IPS-18c (cell line): ENCODE results near the gene SLC25A22.

Experiments used
- H3K4me3 ChIP-seq: 2 replicates; pipeline ENCODE4 v1.7.0; 2013; ENCODE audit warnings: low read depth, mild to moderate bottlenecking, low read length, moderate library complexity; ENCODE audit not compliant: insufficient read depth
- H3K9me3 ChIP-seq: one replicate; pipeline ENCODE4 v1.6.1; 2013; ENCODE audit warnings: mild to moderate bottlenecking, low read length, moderate library complexity; ENCODE audit not compliant: control insufficient read depth, insufficient read depth

Gene SLC25A22

DNA sequence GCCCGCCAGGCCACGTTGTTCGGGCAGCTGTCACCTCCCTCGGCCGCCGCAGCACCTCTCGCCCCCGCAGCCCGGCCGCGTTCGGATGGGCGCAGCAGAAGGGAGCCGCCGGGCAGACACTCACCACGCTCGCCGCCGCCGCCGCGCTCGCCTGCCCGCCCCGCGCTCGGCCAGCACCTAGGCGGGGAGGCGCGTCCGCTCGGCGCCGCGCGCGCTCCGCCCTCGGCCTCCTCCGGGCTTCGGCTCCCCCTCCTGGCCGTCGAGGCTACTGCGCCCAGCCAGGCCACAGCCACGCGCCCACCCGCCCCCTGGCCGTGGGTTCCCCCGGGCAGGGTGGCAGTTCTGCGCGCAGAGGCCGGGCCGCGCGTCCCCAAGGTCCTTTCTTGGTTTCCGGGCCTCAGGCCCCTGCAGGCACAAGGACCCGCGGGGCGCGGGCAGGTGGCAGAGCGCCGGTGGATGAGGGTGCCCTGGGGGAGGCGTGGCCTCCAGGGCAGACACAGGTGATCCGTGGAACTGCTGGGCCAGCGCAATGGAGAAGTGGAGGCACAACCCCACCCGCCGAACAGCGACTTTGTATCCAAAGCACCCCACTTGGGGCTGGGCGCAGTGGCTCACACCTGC is at the start of gene SLC25A22:
TSS of gene SLC25A22 (minus strand) at position 189 of the 621 bp plus-strand sequence. CDS start 3,275 bp downstream, outside the sequence.
- H3K4me3 ChIP-seq = peak within 1 kb of the TSS; percentile 86
- no peaks in the 10 kb centered on the region for H3K9me3 ChIP-seq

DNA sequence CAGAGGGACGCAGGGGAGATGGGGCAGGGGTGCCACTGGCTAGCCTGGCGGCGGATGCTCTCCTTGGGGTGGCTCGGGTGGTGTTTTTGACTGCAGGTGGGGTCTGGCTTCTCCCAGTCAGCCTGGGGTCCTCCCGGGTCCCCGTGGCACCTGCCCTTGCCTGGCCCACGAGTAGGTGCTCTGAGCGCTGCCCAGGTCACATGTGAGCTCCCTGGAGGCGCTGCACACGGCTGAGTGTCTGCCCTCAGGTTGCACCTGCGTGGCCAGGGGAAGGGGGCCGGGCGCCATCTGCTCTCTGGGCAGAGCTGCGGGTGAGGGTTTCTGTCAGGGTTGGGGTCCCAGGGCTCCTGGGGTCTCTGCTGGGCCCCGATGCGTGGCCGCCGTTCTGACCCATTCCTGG is 49.8 kb upstream of the SLC25A22 start:
- Histone ChIP-seq H3K9me3 (no peaks in the 10 kb centered on the region), H3K4me3 (no peak overlapping the region)

DNA sequence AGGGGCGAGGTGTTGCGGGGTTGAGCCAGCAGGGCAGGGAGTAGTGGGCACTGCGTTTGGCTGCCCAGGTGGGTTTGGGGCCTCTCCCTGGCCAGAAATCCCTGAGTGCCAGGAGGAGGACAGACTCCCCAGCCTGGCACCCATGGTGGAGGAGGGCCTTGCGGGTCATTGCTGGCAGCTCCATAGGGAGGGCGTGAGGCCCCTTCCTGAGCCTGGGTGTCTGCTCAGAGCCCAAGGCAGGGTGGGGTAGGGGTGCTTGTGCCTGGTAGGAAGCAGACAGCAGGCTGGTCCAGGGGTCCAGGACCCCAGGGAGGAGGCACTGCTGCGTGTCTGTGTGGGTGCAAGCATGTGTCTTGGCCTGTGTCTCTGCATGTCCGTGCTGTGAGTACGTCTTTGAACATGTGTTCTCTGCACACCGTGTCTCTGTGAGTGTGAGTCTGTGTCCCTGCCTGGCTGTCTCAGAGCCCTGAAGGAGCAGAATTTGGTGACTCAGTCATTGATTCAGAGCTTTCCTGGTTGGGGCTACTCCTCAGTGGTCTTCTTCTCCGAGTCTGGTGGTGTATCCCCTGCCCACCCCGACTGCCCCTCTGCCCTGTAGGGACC is 48.5 kb upstream of the SLC25A22 start:
- Histone ChIP-seq H3K4me3 (no peak overlapping the region), H3K9me3 (no peaks in the 10 kb centered on the region)

DNA sequence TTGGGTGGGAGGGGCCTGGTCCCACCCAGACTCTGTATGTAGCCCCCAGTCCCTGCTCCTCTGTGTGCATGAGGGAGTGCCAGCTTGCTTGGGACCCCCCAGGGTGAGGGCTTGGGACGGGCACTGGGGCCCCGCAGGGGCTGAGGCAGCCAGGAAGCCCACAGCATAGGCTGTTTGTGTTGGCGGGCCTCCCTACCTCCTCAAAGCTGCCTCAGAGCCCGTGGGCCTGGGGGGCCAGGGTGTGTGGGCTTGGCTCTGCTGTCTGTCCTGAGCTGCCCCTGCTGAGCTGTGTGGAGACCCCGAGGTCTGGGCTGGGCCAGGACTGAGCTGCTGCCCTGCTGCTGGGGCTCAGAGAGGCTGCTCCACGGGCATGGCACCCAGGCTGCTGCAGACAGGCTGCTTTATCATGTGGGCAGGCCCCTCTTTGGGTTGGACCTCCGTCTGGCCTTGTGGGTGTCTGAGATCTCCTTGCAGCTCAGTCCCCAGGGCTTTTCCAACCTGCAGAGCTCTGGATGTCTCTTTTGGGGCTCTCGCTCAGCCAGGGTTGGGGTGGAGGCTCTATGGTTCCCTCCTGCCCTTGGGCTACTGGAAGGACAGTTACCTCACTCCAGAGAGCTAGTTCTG is 47.9 kb upstream of the SLC25A22 start:
- no peaks in the 10 kb centered on the region for H3K9me3 ChIP-seq

DNA sequence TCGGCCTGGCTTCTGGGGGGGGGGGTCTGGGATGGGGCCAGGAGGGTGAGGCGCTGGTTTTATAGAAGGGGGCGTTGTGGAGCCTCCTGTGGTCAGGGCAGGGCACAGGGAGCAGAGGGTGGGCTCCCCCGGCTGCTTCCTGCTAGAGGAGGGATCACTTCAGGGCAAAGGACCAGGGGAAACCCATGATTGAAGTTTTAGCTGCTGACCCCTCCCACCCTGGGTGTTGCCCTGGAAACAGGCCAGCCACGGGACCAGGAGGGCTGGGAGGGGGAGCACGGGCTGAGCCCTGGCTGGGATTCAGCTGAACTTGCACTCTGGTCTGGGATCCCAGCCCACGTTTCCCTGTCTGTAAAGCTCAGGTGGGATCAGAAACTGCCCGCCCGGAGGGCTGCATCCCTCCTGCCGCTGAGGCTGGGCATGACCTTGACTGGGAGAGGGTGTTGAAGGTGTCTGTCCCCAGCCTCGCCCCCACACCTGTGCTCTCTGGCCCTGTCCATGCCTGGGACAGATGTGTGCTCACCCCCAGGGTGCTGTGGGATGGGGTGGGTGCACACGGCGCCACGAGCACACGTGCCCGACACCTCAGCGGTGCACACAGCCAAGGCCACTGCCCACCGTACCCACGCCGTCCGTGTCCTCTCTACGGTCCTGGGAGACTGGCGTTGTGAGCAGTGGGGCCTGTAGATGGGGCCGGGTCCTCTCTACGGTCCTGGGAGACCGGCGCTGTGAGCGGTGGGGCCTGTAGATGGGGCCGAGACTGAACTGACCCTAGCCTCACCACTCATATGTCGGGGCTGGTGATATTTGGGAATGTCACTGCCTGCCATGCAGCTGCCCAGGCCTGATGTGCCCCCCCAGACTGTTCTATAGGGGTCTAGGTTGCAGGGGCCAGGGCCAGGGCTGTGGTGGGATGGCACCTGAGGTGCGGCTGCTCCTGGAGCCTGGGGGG is 46.9 kb upstream of the SLC25A22 start:
- Histone ChIP-seq H3K4me3 (peak overlapping the region; percentile 93), H3K9me3 (no peaks in the 10 kb centered on the region)

More for the DNA sequence above, 47.9 kb upstream of the SLC25A22 start:
- 0 out of 2 replicates have a peak overlapping the region, but pooled peaks have one; percentile 93 for H3K4me3 ChIP-seq

DNA sequence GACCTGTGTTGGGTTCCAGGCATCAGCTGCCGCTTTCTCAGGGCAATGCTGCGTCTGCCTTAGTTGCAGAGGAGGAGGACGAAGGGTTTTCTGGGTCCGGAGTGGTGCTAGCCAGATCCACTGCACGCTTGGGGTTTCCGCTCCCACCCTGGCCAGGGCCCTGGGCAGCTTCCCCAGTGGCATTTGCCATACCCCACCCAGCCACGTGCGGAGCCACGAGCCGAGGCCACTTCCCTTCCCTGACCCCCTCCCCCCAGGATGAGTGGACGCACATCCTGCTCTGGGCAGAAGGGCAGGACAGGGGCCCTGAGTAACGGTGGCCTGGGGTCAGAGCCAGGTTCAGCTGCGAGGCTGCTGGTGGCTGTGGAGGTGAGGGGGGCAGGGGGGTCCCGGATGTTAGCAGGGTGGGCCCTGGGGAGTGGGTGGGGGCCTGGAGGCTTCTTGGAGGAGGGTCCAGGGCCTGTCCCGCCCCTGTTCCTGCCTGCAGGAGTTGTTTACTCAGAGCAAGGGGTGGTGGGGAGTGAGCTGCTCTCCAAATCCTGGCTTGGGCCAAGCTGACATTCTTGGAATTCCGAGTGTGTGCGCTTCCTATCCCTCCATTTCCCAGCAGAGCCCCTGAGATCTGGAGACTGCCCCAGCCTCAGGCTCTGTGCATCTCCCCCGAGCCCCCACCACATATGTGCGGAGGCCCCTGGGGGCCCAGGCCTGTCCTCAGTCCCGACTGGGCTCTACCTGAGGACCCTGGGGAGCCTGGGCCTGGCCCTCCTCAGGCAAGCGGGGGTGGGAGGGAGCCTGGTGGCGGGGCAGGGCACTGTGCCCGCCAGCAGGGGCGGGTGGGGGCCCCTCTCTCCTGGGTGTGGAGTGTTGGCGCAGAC is 46.0 kb upstream of the SLC25A22 start:
- peak overlapping the region; percentile 93 for H3K4me3 ChIP-seq
- H3K9me3 ChIP-seq = no peaks in the 10 kb centered on the region

DNA sequence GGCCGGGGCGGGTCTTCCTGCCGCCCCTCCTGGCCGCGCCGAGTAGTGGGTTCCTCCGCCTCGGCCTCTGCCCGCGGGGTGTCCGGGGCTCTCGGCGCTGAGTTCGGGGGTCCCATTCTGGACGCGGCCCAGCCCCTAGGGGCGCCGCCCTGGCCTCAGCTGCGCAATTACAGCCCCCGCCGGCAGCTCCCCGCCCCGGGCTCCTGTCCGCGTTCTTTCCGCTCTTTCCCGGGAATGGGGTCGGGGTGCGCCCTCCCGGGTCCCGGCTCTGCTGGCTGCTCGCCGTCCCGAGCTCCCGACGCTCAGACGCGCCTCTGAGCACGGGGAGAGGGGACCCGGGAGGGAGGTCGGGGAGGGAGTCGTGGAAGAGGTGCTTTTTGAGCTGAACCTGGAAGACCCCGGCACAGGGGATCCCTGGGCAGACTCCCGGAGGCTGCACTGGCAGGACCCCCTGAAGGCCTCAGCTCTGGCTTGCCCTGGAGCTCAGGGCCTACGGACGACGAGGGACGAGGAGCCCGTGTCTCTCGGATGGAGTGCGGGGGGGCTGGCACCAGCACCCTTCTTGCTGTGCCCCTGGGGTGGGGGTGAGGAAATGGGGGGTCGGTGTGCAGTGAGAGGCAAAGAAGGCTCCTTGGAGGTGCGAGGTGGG is 45.1 kb upstream of the SLC25A22 start:
- H3K9me3 ChIP-seq = no peaks in the 10 kb centered on the region
- peak overlapping the region; percentile 93 for H3K4me3 ChIP-seq

DNA sequence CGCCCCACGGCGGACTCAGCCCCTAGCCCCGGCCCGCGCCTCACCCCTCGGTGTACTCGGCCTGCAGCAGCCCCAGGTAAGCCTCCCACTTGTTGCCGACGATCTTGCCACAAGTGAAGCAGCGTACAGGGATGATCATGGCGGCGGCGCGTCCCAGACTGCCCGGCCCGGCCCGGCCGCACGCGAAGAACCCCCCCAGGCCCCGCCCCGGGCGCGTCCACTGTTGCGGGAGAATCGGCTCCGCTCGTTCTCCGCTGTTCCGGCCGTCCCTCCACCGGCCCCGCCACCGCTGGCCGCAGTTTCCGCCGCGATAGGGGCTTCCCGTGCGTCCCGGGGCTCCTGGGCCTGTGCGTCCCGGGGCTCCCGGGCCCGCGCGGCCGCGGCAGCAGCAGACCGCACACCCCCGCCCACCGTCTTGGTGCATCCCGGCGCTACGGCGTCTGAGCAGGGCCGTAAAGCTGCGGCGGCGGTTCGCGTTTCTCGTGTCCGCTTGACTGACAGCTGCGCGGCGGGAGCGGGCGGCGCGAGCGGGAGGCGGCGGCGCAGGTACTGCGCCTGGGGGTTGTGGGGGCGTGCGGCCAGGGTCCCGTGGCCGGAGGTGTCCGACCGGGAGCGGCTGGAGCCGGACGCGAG is 44.4 kb upstream of the SLC25A22 start, which contains the start of the genes POLR2L and TSPAN4:
TSS of gene POLR2L (minus strand) at position 160 of the 633 bp plus-strand sequence. CDS start at position 139, 21 bp downstream.
TSS of gene TSPAN4 (plus strand) at position 483 of the 633 bp plus-strand sequence. CDS start 7,453 bp downstream, outside the sequence.
- H3K9me3 ChIP-seq = no peaks in the 10 kb centered on the region
- peak within 1 kb of the TSS; percentile 93 for H3K4me3 ChIP-seq

DNA sequence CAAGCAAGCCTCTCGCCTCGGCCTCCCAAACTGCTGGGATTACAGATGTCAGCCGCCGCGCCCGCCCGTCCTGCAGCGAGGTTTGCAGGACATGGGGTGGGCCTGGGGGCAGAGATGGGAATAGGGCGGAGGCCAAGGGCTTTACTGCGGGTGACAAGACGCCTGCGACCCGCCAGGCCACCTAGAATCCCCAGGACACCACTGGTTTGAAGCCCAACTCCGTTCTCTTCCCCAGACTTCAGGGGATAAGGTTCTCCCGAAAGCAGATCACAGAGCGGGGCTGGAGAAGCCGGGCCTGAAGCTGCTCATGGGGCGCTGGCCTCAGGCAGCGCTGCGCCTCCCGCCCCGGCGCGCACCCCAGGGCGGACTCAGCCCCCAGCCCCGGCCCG is 43.9 kb upstream of the SLC25A22 start:
- peak overlapping the region; percentile 93 for H3K4me3 ChIP-seq
- H3K9me3 ChIP-seq = no peaks in the 10 kb centered on the region

DNA sequence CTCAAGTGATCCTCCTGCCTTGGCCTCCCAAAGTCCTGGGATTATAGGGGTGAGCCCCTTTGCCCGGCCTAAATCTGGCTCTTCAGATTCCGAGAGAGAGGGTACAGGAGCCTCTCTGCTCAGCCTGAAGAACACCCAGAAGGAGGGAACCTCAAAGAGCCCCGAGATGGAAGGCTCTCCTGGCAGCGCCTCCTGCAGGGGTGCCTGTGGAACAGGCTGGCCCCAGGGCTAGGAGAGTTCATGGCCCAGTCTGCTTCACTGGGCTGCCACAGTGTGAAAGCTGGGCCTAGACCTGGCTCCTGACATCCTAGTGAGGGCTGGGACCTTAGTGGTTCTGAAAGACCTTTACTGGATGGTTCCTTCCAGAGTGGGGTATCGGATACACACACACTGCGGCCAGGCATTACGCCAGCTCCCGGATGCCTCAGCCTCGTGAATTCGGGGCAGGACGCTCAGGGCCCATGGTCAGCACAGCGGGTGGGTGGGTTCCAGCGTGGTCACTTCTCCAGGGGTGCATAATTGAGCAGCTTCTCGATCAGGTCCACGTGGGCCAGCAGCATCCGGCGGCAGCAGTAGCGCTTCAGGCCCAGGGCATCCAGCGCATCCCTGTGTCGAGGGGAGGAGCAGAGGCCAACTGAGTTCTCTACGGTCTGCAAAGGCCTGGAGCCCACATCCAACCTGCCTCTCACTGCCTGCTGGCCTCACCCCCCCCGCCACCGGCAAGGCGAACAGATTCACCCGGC is 42.0 kb upstream of the SLC25A22 start:
- Histone ChIP-seq H3K4me3 (no peak overlapping the region), H3K9me3 (no peaks in the 10 kb centered on the region)

DNA sequence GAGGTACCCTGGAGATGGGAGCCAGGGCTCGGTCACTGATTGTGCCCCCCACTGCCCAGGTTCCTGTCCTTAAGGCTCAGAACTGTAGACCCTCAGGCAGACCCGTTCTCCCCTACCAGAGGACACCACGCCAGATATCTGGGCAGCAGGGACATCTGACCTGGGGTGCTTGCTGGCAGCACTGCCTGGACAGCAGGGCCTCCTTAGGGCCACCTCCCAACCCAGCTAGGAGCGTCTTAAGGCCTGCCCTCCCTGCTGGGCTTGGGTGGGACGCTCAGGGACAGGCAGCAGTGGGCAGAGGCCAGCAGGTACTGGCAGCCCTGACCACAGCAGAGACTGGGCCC is 41.2 kb upstream of the SLC25A22 start:
- no peak overlapping the region for H3K4me3 ChIP-seq
- peaks cover 2% of the 10 kb centered on the region for H3K9me3 ChIP-seq

DNA sequence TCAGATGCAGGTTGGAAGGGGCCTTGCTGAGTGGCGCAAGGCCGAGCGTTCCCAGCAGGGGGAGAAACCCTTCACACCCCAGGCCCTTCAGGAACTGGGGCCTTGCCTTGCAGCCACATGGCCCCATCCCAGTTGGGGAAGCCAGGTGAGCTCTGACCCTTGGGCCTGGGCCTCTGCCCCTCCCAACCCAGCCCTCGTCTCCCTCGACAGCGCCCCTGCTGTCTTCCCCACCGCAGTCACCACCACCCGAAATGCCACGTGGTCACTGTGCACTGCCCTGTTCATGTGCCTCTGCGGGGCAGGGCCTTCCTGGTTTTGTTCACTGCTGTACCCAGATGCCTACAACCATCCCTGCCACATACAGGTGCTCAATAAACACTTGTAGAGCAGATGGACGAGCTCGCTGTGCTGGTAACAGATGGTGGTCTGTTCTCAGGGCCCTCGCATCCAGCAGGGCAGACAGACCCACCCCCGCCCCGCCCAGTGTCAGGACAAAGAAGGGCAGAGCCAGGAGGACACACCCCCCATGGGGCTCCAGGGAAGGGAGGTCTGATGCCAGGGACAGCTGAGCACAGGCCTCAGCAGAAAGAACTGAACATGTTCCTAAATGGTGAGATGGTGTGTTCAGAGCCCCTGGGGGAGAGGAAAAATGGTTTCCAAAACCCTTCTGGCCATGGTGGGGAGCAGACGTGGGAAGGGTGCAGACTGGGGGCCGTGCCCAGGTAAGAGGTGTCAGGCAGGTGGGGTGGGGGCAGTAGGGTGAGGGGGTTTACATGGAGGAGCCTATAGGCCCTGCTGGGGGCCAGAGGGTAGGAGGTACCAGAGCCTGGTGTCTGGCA is 40.6 kb upstream of the SLC25A22 start:
- H3K4me3 ChIP-seq = no peak overlapping the region
- peaks cover 2% of the 10 kb centered on the region for H3K9me3 ChIP-seq

DNA sequence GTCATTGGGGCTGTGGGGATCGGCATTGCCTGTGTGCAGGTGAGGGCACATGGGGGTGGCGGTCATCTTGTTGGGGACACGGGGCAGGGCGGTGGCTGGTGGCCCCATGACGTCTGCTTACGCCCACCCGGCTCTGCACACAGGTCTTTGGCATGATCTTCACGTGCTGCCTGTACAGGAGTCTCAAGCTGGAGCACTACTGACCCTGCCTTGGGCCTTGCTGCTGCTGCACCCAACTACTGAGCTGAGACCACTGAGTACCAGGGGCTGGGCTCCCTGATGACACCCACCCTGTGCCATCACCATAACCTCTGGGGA is 39.9 kb upstream of the SLC25A22 start:
- no peak overlapping the region for H3K4me3 ChIP-seq
- H3K9me3 ChIP-seq = peaks cover 2% of the 10 kb centered on the region

DNA sequence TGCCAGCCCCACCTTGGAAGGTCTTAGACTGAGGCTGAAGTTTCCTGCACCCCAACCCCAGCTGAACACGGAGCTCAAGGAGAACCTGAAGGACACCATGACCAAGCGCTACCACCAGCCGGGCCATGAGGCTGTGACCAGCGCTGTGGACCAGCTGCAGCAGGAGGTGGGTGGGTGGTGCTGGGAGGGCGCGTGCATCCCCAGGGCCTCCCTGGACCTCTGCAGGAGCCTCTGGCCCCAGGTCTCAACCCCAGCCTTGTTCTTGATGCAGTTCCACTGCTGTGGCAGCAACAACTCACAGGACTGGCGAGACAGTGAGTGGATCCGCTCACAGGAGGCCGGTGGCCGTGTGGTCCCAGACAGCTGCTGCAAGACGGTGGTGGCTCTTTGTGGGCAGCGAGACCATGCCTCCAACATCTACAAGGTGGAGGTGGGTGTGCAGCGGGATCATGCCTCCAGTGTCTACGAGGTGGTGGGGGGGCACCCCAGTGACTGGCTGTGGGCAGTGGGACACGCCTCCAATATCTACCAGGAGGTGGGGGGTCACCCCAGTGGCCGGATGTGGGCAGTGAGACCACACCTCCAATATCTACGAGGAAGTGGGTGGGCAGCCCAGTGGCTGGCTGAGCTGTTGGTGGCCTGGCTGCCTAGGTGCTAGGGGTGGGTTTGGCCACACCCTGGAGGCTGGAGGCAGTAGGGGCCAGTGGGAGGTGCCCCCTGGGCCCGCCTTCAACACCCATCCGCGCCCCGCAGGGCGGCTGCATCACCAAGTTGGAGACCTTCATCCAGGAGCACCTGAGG is 39.3 kb upstream of the SLC25A22 start:
- Histone ChIP-seq H3K9me3 (peaks cover 2% of the 10 kb centered on the region), H3K4me3 (no peak overlapping the region)
